HepG2 (cell line): ENCODE measurements around the gene ARFGAP2. TPM values are rescaled to one million over a fixed set of nuclear protein-coding genes. Genes with fewer than 3 reads are reported as not detected.

Experiments
- FOSL1 ChIP-seq: sonication (generic); formaldehyde crosslinking; IDR thresholded peaks from 2 replicates; pipeline ENCODE4 v1.9.0; 2021; ENCODE audit warnings: missing genetic modification reagents, borderline replicate concordance
- JDP2 ChIP-seq: sonication (generic); formaldehyde crosslinking; IDR thresholded peaks from 2 replicates; pipeline ENCODE4 v1.8.1; 2022; ENCODE audit warnings: missing genetic modification reagents, borderline replicate concordance
- PRDM15 ChIP-seq: sonication (generic); formaldehyde crosslinking; IDR thresholded peaks from 2 replicates; pipeline ENCODE4 v1.4.0; 2020; ENCODE audit warnings: missing genetic modification reagents
- SKI ChIP-seq: fragments of 450-650 bp; IDR thresholded peaks from one replicate; pipeline ENCODE4 v1.6.1; 2018; ENCODE audit warnings: mild to moderate bottlenecking; ENCODE audit not compliant: partially characterized antibody
- ZBTB40 ChIP-seq, 2 experiments: fragments of 450-650 bp in 1 of 2; sonication (generic) in 1 of 2; formaldehyde crosslinking in 1 of 2; IDR thresholded peaks; 2 replicates each; pipeline versions ENCODE4 v1.6.1 to v1.8.0; 2016 to 2022; ENCODE audit warnings: antibody characterized with exemption in 1 of 2, mild to moderate bottlenecking in 1 of 2, missing genetic modification reagents in 1 of 2
- ZNF160 ChIP-seq: sonication (generic); formaldehyde crosslinking; IDR thresholded peaks from 2 replicates; pipeline ENCODE4 v1.8.0; 2022; ENCODE audit warnings: mild to moderate bottlenecking, inconsistent platforms, missing genetic modification reagents
- ZNF30 ChIP-seq: sonication (generic); formaldehyde crosslinking; IDR thresholded peaks from 2 replicates; pipeline ENCODE4 v1.5.0; 2020; ENCODE audit warnings: mild to moderate bottlenecking, missing genetic modification reagents
- ZNF329 ChIP-seq: sonication (generic); formaldehyde crosslinking; IDR thresholded peaks from 2 replicates; pipeline ENCODE4 v1.9.0; 2021; ENCODE audit warnings: low read depth, mild to moderate bottlenecking, missing genetic modification reagents
- polyA plus RNA-seq, 8 experiments: library from polyadenylated mRNA; depleted of rRNA in 3 of 8; stranded (reverse) in 7 of 8; unstranded in 1 of 8; fragments of >200 nt; fragmentation: Illumina TruSeq in 4 of 8; extraction: Trizol in 4 of 8; gene quantifications; 2 replicates each; pipeline versions ENCODE4 v1.2.1 to v1.2.3, GENCODE V29; 2011 to 2016; ENCODE audit warnings: low read depth in 4 of 8, missing spikeins in 1 of 8, mixed read lengths in 1 of 8; ENCODE audit not compliant: insufficient read depth in 1 of 8
- total RNA-seq, 5 experiments: library from RNA; depleted of rRNA; stranded (reverse); fragments of >200 nt; fragmentation: Illumina TruSeq; extraction: Trizol; gene quantifications; 2 replicates each; pipeline ENCODE4 v1.2.3, GENCODE V29; 2016; ENCODE audit warnings: low read depth in 1 of 5
- TF ChIP-seq, protein P1 (sequence below): fragments of 450-650 bp; IDR thresholded peaks from 2 replicates; pipeline ENCODE4 v1.6.1; 2017
- TF ChIP-seq, protein P2 (sequence below): sonication (generic); formaldehyde crosslinking; IDR thresholded peaks from 2 replicates; pipeline ENCODE4 v1.8.1; 2023; ENCODE audit warnings: mild to moderate bottlenecking, missing genetic modification reagents

Gene ARFGAP2
- total and polyA plus RNA-seq, 2 of the 13 experiments (the other 11 are each of a cell fraction or from before 2014, with no cell fraction given): 32.3 to 75.3 TPM

GRCh38 chr11:47186700-47187695 lies 10.3 kb upstream of the ARFGAP2 start (continued):
- TF ChIP-seq ZBTB40 (IDR thresholded peaks at IDR 0.05): no peak
- no peak; the same call in 1 of the 2 replicates for TF ChIP-seq ZBTB40 (CRISPR knock-in tag; IDR thresholded peaks at IDR 0.05)
- TF ChIP-seq ZNF30: no peak
- TF ChIP-seq ZNF329 (CRISPR knock-in tag): no peak
- no peak; the same call in 1 of the 2 replicates for TF ChIP-seq ZNF160 (CRISPR knock-in tag)
- TF ChIP-seq FOSL1 (CRISPR knock-in tag): no peak
- no peak for TF ChIP-seq PRDM15
- TF ChIP-seq, protein P1, sequence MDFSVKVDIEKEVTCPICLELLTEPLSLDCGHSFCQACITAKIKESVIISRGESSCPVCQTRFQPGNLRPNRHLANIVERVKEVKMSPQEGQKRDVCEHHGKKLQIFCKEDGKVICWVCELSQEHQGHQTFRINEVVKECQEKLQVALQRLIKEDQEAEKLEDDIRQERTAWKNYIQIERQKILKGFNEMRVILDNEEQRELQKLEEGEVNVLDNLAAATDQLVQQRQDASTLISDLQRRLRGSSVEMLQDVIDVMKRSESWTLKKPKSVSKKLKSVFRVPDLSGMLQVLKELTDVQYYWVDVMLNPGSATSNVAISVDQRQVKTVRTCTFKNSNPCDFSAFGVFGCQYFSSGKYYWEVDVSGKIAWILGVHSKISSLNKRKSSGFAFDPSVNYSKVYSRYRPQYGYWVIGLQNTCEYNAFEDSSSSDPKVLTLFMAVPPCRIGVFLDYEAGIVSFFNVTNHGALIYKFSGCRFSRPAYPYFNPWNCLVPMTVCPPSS: no peak
- TF ChIP-seq, protein P2, sequence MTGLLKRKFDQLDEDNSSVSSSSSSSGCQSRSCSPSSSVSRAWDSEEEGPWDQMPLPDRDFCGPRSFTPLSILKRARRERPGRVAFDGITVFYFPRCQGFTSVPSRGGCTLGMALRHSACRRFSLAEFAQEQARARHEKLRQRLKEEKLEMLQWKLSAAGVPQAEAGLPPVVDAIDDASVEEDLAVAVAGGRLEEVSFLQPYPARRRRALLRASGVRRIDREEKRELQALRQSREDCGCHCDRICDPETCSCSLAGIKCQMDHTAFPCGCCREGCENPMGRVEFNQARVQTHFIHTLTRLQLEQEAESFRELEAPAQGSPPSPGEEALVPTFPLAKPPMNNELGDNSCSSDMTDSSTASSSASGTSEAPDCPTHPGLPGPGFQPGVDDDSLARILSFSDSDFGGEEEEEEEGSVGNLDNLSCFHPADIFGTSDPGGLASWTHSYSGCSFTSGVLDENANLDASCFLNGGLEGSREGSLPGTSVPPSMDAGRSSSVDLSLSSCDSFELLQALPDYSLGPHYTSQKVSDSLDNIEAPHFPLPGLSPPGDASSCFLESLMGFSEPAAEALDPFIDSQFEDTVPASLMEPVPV (CRISPR knock-in tag): no peak
- TF ChIP-seq JDP2: no peak
- no peak for TF ChIP-seq SKI
